ENCODE data around the gene CBLN3. TPM values are rescaled to one million over a fixed set of nuclear protein-coding genes. Genes with fewer than 3 reads are reported as not detected.
A peak's percentile ranks its signal among the peaks of the same experiment; 100 is the strongest.

Gene CBLN3
- total and polyA plus RNA-seq, 4 donors, result 1.7 to 4.9 (median 2.0) TPM

- Histone ChIP-seq H3K9ac (ENCODE audit: insufficient read depth in 1 of 2, low read length in 2 of 2) (no peak overlapping the region), H3K27ac (ENCODE audit: low read depth in 1 of 2, low read length in 1 of 2) (no peak overlapping the region), H3K4me1 (ENCODE audit: control insufficient read depth in 5 of 5, insufficient read depth in 5 of 5, low read length in 5 of 5) (peaks cover 0 to 7% (median 3%) of the 10 kb centered on the region in 5 donors), H3K27me3 (ENCODE audit: control insufficient read depth in 3 of 3, insufficient read depth in 3 of 3, low read length in 2 of 3) (no peaks in the 10 kb centered on the region), H3K36me3 (ENCODE audit: control insufficient read depth in 4 of 4, insufficient read depth in 4 of 4, low read length in 4 of 4) (peaks cover 0 to 32% (median 17%) of the 10 kb centered on the region in 4 donors), H3K4me3 (no peak overlapping the region), H3K9me3 (ENCODE audit: control insufficient read depth in 4 of 4, insufficient read depth in 3 of 4, low read length in 3 of 4) (no peaks in the 10 kb centered on the region)
- ATAC-seq (ENCODE audit: insufficient read depth, low FRiP score) (no peak), DNase-seq (peak in 1 of 3 donors; percentile 26)
- 79 to 80% methylated on average over 16 of the region's 16 CpGs for WGBS, 2 donors
- TF ChIP-seq CTCF (IDR thresholded peaks at IDR 0.05; ENCODE audit: control extremely low read depth, extremely low read depth), result no peak
Measured at GRCh38 chr14:24416932-24417619, 12.4 kb downstream of the CBLN3 start.

DNA sequence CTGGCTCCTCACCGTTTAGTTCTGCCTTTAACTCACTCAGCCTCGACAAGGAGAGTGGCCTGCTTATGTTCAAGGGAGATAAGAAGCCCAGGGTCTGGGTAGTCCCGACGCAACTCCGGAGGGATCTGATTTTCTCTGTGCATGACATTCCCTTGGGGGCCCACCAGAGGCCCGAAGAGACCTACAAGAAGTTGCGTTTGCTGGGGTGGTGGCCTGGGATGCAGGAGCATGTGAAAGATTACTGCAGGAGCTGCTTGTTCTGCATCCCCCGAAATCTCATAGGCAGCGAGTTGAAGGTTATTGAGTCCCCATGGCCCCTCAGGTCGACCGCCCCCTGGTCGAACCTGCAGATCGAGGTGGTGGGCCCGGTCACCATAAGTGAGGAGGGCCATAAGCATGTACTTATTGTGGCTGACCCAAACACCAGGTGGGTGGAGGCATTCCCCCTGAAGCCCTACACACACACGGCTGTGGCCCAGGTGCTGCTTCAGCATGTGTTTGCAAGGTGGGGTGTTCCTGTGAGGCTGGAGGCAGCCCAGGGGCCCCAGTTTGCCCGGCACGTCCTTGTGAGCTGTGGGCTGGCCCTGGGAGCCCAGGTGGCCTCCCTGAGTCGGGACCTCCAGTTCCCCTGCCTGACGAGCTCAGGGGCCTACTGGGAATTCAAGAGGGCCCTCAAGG is 13.1 kb downstream of the CBLN3 start:
- Histone ChIP-seq H3K4me3 (no peak overlapping the region), H3K36me3 (ENCODE audit: control insufficient read depth in 4 of 4, insufficient read depth in 4 of 4, low read length in 4 of 4) (peaks cover 0 to 34% (median 19%) of the 10 kb centered on the region in 4 donors), H3K27ac (ENCODE audit: low read depth in 1 of 2, low read length in 1 of 2) (no peak overlapping the region), H3K4me1 (ENCODE audit: control insufficient read depth in 5 of 5, insufficient read depth in 5 of 5, low read length in 5 of 5) (peaks cover 0 to 7% (median 3%) of the 10 kb centered on the region in 5 donors), H3K27me3 (ENCODE audit: control insufficient read depth in 3 of 3, insufficient read depth in 3 of 3, low read length in 2 of 3) (no peaks in the 10 kb centered on the region), H3K9ac (ENCODE audit: insufficient read depth in 1 of 2, low read length in 2 of 2) (no peak overlapping the region), H3K9me3 (ENCODE audit: control insufficient read depth in 4 of 4, insufficient read depth in 3 of 4, low read length in 3 of 4) (no peaks in the 10 kb centered on the region)
- ATAC-seq (ENCODE audit: insufficient read depth, low FRiP score) (no peak), DNase-seq (no peak)
- no peak for TF ChIP-seq CTCF (IDR thresholded peaks at IDR 0.05; ENCODE audit: control extremely low read depth, extremely low read depth)
- 79 to 82% methylated on average over 19 of the region's 19 CpGs for WGBS, 2 donors

- 92 to 94% methylated on average over 25 of the region's 25 CpGs for WGBS, 2 donors
- H3K9me3 ChIP-seq (ENCODE audit: control insufficient read depth in 4 of 4, insufficient read depth in 3 of 4, low read length in 3 of 4), result no peaks in the 10 kb centered on the region
- H3K4me1 ChIP-seq (ENCODE audit: control insufficient read depth in 5 of 5, insufficient read depth in 5 of 5, low read length in 5 of 5), result peaks cover 0 to 7% (median 3%) of the 10 kb centered on the region in 5 donors
- no peaks in the 10 kb centered on the region for H3K27me3 ChIP-seq (ENCODE audit: control insufficient read depth in 3 of 3, insufficient read depth in 3 of 3, low read length in 2 of 3)
- DNase-seq, result no peak
- ATAC-seq (ENCODE audit: insufficient read depth, low FRiP score), result no peak
- H3K36me3 ChIP-seq (ENCODE audit: control insufficient read depth in 4 of 4, insufficient read depth in 4 of 4, low read length in 4 of 4), result peaks cover 0 to 41% (median 22%) of the 10 kb centered on the region in 4 donors
- H3K4me3 ChIP-seq, result no peak overlapping the region
- H3K9ac ChIP-seq (ENCODE audit: insufficient read depth in 1 of 2, low read length in 2 of 2), result no peak overlapping the region
- no peak for TF ChIP-seq CTCF (IDR thresholded peaks at IDR 0.05; ENCODE audit: control extremely low read depth, extremely low read depth)
- no peak overlapping the region for H3K27ac ChIP-seq (ENCODE audit: low read depth in 1 of 2, low read length in 1 of 2)
Measured at GRCh38 chr14:24415421-24416253, 13.8 kb downstream of the CBLN3 start.
